Measurements from ENCODE around the gene PPIL6. TPM values are rescaled to one million over a fixed set of nuclear protein-coding genes. Genes with fewer than 3 reads are reported as not detected.

The PPIL6 gene
- total and polyA plus RNA-seq, 2 experiments from 2014 or later: 1.7 TPM

DNA sequence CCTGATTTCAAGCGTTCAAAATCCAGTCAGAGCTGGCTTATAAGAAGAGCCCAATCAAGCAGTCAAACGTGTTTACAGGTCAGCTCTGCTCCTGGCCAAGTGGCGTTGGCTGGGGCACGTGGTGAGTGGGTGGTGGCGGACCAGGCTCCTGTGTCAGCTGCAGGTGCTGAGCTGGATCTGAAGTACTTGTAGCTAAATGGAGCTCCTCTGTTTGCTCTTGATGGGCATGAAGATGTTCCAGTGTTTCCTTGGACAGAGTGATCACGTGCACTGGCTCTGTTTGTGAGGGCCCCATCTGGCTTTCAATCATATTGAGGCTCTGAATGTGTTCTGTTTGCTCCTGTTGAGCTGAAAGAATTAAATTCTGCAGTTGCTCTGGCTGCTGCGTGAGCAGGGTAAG, 25.3 kb upstream of the PPIL6 start (continued):
- TF ChIP-seq, protein P1, sequence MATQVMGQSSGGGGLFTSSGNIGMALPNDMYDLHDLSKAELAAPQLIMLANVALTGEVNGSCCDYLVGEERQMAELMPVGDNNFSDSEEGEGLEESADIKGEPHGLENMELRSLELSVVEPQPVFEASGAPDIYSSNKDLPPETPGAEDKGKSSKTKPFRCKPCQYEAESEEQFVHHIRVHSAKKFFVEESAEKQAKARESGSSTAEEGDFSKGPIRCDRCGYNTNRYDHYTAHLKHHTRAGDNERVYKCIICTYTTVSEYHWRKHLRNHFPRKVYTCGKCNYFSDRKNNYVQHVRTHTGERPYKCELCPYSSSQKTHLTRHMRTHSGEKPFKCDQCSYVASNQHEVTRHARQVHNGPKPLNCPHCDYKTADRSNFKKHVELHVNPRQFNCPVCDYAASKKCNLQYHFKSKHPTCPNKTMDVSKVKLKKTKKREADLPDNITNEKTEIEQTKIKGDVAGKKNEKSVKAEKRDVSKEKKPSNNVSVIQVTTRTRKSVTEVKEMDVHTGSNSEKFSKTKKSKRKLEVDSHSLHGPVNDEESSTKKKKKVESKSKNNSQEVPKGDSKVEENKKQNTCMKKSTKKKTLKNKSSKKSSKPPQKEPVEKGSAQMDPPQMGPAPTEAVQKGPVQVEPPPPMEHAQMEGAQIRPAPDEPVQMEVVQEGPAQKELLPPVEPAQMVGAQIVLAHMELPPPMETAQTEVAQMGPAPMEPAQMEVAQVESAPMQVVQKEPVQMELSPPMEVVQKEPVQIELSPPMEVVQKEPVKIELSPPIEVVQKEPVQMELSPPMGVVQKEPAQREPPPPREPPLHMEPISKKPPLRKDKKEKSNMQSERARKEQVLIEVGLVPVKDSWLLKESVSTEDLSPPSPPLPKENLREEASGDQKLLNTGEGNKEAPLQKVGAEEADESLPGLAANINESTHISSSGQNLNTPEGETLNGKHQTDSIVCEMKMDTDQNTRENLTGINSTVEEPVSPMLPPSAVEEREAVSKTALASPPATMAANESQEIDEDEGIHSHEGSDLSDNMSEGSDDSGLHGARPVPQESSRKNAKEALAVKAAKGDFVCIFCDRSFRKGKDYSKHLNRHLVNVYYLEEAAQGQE (IDR thresholded peaks at IDR 0.05; ENCODE audit: unreplicated experiment): no peak
- TF ChIP-seq JUNB (IDR thresholded peaks at IDR 0.05; ENCODE audit: unreplicated experiment): no peak
- no peak for TF ChIP-seq ZNF331 (CRISPR knock-in tag; IDR thresholded peaks at IDR 0.05; ENCODE audit: low read depth)
- no peak for TF ChIP-seq ZNF462 (CRISPR knock-in tag; IDR thresholded peaks at IDR 0.05)
- no peak for TF ChIP-seq EZH2 (IDR thresholded peaks at IDR 0.05; ENCODE audit: low read depth, unreplicated experiment)
